GM18511 (cell line): ENCODE measurements around the gene PHKA1.
"Not testable (repeated sequence)": the region's sequence is repeated elsewhere in the genome, so short reads cannot be mapped to it uniquely, and the experiment has no call there.

ENCODE experiments used
- ATAC-seq: cut with Tn5 transposase; IDR thresholded peaks from one replicate; pipeline ENCODE4 v1.9.1; 2021; ENCODE audit warnings: mild to moderate bottlenecking, moderate library complexity; ENCODE audit not compliant: unreplicated experiment

The PHKA1 gene

DNA sequence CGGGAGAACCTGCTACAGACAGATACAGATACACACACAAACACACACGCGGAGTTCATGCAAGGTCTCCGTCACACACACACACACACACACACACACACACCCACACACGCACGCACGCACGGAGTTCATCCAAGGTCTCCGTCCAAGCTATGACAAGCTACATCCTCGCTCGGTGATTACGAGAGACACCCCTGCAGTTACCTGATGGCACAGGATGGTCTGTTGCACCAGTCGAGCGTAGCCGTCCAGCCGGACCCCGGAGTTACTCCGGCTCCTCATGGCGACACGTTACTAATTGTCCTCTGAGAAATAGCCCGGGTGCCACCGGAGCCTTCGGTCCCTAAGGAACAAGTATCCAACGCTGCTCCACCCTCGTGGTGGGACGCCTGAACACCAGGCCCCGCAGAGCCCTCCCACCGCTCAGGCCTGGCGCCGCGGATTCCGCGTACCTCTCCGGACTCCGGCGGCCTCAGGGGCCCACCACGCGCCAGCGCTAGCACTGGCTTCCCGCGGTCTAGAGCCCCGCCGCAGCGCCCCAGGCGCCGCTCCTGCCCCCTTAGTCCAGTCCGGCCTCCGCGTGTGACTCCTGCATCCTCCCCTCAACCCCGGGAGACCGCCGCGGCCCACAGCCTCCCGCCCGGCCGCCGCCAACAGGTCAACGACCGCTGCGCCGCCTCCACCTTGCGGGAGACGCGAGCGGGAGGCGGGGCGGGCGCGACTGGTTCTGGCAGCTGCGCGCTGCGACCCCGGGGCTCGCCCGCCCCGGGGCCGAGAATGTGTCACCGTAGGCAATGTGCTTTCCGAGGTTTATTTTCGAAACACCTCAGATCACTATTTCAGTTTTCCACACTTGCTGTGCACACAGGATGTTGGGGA is at the start of gene PHKA1:
PHKA1 (minus strand) TSS at position 708 of the 879 bp plus-strand sequence; CDS start at position 282, 426 bp downstream.
- peak; percentile 74 for ATAC-seq

DNA sequence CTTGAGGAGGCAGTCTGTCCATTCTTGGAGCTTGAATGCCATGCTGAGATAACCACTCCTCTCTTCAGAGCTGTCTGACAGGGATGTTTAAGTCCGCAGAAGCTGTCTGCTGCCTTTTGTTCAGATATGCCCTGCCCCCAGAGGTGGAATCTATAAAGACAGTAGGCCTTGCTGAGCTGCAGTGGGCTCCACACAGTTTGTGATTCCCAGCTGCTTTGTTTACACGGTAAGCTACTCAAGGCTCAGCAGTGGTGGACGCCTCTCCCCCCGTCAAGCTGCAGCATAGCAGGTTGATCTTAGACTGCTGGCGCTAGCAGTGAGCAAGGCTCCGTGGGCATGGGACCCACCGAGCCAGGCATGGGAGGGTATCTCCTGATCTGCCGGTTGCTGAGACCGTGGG is 46.3 kb upstream of the PHKA1 start:
- ATAC-seq: not testable (repeated sequence)

DNA sequence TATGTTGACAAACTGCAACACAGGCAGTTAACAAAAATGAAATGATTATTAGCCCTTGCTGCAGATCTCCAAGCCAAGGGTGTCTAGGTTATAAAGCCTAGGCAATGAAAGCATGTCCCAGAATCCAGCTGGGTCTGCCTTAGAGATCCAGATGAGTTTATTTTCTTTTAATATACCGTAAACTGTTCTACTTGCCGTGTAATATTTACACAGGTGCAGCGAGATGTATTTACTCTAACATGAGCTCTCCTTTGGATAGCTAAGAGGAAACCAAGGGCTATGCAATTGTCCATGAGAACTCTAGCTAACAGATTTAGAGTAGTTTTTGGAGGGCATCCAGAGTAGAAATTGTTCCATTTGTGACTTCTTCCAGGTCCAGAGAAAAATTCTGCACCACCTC is 34.4 kb upstream of the PHKA1 start:
- not testable (repeated sequence) for ATAC-seq

DNA sequence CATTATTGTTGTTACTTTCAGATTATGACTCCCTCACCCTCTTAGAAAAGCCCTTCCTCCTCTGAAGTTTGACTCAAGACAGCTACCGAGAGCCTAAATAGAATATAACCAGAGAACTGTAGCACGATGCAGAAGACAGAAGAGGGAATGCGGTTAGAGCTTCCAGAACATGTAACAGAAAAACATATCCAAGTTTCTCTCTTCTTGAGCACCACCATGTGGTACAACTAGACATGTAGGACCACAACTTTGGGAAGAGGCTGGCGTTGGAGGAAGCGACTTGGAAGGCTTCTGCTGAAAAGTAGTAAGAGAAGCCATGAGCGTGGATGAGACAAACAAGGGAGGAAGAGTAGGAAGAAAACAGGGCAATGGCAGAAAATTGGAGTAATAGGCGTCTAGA is 31.4 kb upstream of the PHKA1 start:
- ATAC-seq: not testable (repeated sequence)

DNA sequence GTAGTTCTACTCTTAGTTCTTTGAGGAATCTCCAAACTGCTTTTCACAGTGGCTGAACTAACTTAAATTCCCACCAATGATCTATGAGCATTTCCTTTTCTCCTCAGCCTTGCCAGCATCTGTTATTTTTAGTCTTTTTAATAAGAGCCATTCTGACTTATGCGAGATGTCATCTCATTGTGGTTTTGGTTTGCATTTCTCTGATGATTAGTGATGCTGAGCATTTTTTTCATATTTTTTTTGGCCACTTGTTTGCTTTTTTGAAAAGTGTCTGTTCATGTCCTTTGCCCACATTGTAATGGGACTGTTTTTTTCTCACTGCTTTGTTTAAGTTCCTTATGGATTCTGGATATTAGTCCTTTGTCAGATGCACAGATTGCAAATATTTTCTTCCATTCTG is 21.5 kb upstream of the PHKA1 start:
- no peak for ATAC-seq

DNA sequence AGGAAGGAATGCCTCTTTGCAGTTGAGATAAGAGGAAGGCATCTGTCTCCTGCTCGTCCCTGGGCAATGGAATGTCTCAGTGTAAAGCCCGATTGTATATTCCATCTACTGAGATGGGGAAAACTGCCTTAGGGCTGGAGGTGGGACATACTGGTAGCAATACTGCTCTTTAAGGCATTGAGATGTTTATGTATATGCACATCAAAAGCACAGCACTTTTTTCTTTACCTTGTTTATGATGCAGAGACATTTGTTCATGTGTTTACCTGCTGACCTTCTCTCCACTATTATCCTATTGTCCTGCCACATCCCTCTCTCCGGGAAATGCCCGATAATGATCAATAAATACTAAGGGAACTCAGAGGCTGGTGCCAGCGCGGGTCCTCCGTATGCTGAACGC is 19.5 kb upstream of the PHKA1 start:
- not testable (repeated sequence) for ATAC-seq

DNA sequence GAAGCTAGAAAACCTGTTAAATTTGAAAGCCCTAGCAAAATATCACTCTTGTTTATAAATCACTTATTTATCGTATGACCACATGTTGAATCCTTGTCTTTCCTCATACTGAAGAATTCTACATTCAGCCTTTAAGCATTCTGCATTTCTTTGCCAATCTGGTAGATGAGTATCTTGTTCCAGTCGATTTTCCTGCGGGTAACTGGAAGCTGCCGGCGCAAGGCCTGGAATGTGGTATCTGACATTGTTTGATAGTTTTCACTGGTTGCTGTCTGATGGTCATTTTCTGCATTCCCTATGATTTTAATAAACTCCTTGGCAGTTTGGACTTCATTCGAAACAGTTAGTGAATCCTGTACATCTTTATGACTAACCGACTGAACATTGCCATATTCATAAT is 13.7 kb upstream of the PHKA1 start:
- no peak for ATAC-seq

DNA sequence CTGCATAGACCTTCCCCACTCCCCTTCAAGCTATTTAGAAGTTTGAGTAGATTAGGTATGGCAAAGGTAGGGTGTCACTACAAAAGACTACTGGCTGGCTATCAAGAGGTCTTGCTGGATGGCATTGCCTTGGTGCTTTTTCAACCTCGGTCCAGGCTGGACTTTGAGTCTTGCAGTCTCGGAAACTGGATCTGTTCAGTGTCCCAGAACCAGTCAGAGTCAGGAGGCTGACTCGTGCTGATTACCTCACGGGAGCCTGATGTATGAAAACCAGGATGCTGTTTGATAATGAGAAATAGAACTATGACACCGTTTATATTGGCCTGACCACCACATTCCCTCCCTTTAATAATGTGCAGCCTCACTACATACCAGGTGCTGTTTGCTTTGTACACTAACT is 2.7 kb upstream of the PHKA1 start:
- no peak for ATAC-seq

DNA sequence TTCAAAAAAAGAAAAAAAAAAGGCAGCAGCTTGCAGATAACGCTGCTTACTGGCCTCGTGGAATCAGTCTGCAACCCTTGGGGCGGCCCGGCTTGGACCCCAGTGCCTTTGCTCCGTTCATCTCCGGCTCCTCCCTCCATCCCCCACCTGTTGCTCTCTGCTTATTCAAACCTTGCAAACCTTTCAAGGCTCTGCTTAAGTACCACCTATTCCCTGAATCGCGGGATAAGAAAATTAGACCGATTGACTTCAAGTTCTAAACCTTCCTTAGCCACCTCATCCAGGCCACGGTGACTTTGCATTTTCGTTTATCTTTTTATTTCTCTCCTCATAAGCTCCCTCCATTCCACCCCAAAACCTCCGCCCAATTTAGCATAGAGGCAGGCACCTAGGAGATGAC is 1.4 kb upstream of the PHKA1 start:
- no peak for ATAC-seq

DNA sequence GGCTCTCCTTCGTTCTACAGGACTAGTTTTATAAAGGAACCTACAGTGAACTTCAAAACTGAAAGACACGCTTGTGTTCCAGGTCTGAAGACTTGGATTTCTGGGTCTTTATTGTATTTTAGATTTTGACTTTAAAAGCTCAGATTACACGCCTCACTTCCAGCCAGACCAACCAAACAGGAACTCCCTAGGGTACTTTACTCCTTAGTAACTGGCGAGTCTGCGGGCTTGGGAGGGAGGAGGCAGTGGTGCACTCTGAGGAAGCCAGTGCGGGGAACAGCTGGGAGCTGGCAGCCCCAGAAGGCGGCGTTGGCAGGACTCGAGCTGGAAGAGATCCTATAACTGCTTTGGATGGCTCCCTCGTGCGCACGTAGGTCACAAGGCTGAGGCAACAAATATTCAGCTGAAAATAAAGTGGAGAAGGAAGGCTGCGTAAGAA is 391 bp upstream of the PHKA1 start:
- ATAC-seq: peak; percentile 19

DNA sequence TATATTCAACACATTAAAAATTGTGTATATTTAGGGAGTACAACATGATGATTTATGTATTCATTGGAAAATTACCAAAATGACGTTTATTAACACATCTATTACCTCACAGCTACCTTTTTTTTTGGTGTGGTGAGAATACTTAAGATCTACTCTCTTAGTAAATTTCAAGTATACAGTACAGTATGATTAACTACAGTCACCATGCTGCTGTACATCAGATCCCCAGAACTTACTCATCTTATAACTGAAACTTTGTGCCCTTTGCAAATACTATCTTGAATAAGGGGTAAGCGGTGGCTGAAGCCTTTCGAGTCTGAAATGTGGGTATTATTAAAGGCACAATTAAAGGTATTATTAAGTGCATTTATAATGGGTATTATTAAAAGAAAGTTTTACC is 976 bp downstream of the PHKA1 start:
- no peak for ATAC-seq

DNA sequence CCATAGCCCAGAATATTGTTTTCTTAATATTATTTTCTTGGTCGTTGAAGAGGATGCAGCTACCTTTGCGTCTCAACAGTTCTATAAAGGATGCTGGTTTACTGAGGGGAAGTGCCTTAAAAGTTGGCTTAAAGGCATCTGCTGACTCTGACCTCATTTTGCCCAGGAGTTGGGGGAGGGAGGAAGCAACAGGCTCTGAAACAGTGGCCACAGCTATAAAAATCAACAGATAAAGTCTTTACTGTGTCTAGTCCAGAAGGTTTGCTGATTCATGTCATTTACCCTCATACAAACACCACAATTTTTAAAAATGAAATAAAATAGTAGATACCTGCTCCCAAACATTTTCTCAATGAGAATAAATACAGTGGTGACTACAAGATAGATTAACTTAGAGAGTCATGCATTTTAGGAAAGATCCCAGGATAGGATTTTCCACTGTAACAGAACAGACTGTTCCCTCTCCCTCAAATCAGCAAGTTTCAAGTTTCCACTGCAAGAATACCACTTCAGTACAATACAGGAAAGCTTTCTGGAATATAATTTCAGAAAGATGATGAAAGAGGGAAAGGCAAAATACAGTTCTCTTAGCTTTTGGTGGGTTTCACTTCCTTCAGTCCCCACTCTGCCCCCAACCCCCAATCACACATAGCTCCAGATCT is 1.9 kb downstream of the PHKA1 start:
- ATAC-seq: no peak

DNA sequence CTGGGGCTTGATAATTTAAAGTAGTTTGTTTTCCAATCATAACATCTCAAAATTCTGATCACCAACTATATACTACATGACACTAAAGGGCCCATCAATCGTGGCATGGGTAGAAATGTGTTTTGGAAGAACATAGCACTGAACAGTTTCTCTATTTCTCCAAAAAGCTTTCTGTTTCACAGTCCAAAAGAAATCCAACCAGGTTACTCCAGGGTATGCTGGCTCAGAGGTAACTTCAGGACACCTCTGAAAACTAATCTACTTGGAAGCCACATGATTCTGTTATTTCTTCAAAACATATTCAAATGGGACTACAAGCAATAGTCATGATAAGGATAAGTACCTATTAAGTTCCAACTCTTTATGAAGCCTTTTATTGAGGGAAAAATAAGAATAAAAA is 8.3 kb downstream of the PHKA1 start:
- ATAC-seq: no peak

DNA sequence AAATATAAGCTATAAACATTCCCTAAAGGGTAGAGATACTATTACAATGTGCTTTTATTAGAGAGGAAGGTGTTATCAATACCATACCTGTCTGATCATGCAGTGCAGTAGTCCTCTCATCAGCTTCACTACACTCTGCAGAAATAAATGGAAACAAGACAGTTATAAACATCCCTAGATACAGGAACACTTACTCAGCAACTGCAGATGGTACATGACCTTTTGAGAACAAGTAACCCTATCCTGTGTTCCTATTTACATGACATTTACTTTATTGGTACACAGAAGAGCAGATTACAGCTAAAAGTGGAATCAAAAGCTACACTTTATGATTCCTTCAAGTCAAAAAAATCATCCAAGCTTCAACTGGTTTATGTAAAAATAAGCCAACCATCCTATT is 9.0 kb downstream of the PHKA1 start:
- ATAC-seq: no peak

DNA sequence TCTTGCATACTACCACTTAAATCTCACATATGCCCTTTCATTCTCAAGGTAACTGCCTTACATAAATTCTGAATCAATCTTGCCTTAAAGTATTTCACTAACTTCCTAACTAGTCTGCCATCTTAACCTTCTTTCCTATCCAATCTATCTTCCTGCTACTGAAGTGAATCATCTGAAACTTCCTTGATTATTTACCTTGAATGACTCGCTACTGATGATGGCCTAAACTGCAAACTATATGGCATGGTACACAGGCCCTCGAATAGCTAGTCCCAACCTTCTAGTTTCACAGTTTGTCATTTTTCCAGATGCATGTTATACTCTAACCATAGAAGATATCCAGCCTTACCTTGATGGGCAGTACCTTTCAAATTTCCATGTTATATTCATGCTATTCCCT is 19.9 kb downstream of the PHKA1 start:
- ATAC-seq: no peak

DNA sequence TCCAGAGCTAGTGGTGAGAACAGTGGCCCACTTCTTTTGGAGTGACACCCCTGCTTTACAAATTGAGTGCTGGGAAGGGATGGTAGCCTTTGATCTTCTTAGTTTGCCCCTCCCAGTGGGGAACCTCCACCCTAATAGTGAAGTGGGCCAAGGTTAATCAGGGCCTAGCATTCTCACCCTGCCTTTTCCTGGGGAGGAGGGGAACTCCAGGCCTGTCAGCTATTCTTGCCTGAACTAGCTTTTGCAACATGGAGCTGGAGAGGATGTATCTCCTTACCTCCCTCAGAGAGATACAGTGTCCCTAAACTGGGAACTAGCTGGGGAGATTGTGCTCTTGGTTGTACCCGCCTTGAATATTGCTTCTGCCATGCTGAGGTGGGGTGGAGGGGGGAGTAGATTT is 20.6 kb downstream of the PHKA1 start:
- no peak for ATAC-seq

DNA sequence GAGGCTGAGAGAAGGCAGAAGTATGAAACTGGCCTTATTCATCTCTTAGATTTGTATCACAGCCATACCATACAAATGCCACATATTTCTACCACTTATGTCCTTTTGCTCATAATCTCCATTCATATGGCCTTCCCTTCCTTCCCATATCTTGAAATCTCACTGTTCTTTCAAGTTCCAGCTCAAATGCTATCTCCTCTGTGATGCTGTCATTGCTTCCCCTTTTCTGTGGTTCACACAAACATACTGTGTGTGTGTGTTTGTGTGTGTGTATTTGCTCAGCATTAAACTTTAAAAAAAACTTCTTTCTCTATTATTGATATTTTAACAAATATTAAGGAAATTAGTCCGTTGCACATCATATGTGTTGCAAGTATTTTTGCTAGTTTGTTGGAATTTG is 26.7 kb downstream of the PHKA1 start:
- no peak for ATAC-seq

DNA sequence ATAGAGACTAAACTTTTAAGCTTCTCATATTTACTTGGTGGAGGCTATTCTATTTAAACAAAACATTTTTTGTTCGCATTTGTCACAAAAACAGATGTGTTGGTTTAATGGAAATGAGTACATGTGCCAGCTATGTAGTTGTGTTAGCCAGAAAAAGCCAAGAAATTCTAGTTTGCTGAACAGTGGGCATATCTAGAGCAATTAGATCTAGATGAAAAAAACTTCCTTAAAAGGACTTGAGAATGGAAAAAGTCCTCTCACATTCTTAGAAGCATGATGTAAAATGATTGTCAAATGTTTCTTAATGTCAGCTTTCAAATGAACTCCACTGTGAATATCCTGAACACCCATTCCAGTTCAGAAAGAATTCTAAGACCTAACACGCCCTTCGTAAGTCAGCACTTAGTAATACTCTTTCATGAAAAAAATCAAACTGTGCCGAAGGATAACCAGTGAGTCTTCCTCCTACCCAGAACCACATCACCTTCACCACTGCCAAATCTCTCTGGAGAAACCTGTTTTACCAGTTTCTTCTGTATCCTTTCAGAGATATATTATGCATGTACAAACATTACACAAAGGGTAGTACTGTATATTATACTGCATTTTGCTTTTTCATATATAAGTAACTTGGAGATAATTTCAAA is 28.2 kb downstream of the PHKA1 start:
- ATAC-seq: no peak

DNA sequence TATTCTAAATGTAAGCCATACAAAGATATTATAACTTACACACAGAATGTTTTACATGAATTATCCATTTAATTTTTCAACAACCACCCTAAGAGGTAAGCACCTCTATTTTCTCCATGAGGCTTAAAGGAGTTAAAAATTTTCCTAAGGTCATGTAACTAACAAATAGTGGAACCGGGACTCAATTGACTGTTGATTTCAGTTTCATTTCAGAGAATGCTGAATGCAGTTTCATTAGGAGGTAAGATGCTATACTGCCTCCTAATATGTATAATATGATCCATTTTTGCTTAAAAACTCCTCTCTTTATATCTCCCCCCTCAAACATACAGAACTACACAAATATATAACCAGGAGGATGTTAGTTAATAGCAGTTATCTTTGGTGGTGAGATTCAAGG is 29.1 kb downstream of the PHKA1 start:
- no peak for ATAC-seq

DNA sequence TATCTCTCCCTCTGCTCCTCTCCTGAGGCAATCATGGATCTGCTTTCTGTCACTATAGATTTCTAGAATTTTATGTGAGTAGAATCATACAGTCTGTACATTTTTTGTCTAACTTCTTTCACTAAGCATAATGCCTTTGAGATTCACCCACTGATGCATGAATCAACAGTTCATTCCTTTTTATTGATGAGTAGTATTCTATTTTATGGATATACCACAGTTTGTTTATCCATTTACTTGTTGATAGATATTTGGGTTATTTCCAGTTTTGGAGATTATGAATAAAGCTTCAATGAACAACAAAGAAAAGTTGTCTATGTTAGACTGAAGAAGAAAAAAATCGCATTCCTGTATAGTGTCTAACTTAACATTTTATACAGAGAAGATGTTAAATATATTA is 30.5 kb downstream of the PHKA1 start:
- ATAC-seq: no peak

DNA sequence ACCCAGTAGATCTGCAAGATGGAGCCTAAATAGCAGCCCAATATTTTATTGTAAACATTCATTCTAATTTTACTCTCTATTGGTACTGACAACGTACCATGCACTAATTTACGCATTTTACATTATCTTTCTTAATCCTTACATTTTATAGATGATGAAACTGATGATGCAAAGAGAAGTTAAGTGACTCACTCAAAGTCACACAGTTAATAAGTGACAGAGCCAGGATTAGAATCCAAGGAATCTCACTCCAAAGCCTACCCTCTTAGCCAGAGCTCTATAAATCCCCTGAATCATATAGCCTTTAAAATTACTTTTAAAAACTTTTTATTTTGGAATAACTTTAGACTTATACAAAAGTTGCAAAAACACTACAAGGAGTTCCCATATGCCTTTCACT is 37.6 kb downstream of the PHKA1 start:
- ATAC-seq: no peak

DNA sequence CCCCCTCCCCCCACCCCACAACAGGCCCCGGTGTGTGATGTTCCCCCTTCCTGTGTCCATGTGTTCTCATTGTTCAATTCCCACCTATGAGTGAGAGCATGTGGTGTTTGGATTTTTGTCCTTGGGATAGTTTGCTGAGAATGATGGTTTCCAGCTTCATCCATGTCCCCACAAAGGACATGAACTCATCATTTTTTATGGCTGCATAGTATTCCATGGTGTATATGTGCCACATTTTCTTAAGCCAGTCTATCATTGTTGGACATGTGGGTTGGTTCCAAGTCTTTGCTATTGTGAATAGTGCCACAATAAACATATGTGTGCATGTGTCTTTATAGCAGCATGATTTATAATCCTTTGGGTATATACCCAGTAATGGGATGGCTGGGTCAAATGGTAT is 40.2 kb downstream of the PHKA1 start:
- not testable (repeated sequence) for ATAC-seq
